Mesenchymal stem cell (in vitro differentiated cells and primary cell): ENCODE measurements around the gene SCD5.

ENCODE experiments used
- DNase-seq: peaks from one replicate; pipeline ENCODE4 v3.0.0-alpha.2; 2013
- H2AFZ ChIP-seq: one replicate; pipeline ENCODE4 v1.6.1; 2013; ENCODE audit warnings: low read depth, mild to moderate bottlenecking, control low read depth, inconsistent platforms, low read length, moderate library complexity
- H2AK5ac ChIP-seq: 2 replicates; pipeline ENCODE4 v1.6.1; 2013; ENCODE audit warnings: low read length, moderate library complexity, mild to moderate bottlenecking, inconsistent platforms; ENCODE audit not compliant: severe bottlenecking
- H2BK120ac ChIP-seq: one replicate; pipeline ENCODE4 v1.6.1; 2013; ENCODE audit warnings: low read depth, mild to moderate bottlenecking, inconsistent platforms, low read length, moderate library complexity
- H2BK12ac ChIP-seq, 2 experiments: one replicate each; pipeline ENCODE4 v1.6.1; 2013; ENCODE audit warnings: inconsistent platforms in 2 of 2, low read length in 2 of 2, mild to moderate bottlenecking in 2 of 2, moderate library complexity in 2 of 2, control low read depth in 1 of 2
- H2BK15ac ChIP-seq: one replicate; pipeline ENCODE4 v1.6.1; 2013; ENCODE audit warnings: mild to moderate bottlenecking, low read depth, inconsistent platforms; ENCODE audit not compliant: poor library complexity, severe bottlenecking
- H2BK5ac ChIP-seq: 2 replicates; pipeline ENCODE4 v1.6.1; 2013; ENCODE audit warnings: low read depth, mild to moderate bottlenecking, low read length, control low read depth, inconsistent platforms; ENCODE audit not compliant: poor library complexity, severe bottlenecking
- H3K14ac ChIP-seq, 2 experiments: one replicate each; pipeline ENCODE4 v1.6.1; 2013; ENCODE audit warnings: inconsistent platforms in 2 of 2, low read length in 2 of 2, control low read depth in 1 of 2, mild to moderate bottlenecking in 1 of 2, moderate library complexity in 1 of 2
- H3K18ac ChIP-seq, 2 experiments: one replicate each; pipeline ENCODE4 v1.6.1; 2013; ENCODE audit warnings: inconsistent platforms in 2 of 2, low read length in 2 of 2, control low read depth in 1 of 2, low read depth in 1 of 2, mild to moderate bottlenecking in 1 of 2
- H3K23ac ChIP-seq, 2 experiments: one replicate each; pipeline ENCODE4 v1.6.1; 2013; ENCODE audit warnings: inconsistent platforms in 2 of 2, low read length in 2 of 2, mild to moderate bottlenecking in 2 of 2, moderate library complexity in 2 of 2, control low read depth in 1 of 2
- H3K27ac ChIP-seq: 2 replicates; pipeline ENCODE4 v1.5.1; 2013; ENCODE audit warnings: mild to moderate bottlenecking, moderate library complexity, low read length, control low read depth, inconsistent platforms; ENCODE audit not compliant: poor library complexity, severe bottlenecking
- H3K27me3 ChIP-seq, 2 experiments: 2 replicates each; pipeline versions ENCODE4 v1.6.1 to v1.7.0; 2013; ENCODE audit warnings: low read length in 2 of 2, mild to moderate bottlenecking in 2 of 2, moderate library complexity in 2 of 2, control low read depth in 1 of 2, inconsistent platforms in 1 of 2; ENCODE audit not compliant: control insufficient read depth in 1 of 2, insufficient read depth in 1 of 2
- H3K36me3 ChIP-seq, 2 experiments: 2 replicates each; pipeline versions ENCODE4 v1.6.1 to v1.7.0; 2013; ENCODE audit warnings: low read length in 2 of 2, control low read depth in 1 of 2, inconsistent platforms in 1 of 2, low read depth in 1 of 2, mild to moderate bottlenecking in 1 of 2; ENCODE audit not compliant: insufficient read depth in 2 of 2, control insufficient read depth in 1 of 2
- H3K4ac ChIP-seq, 2 experiments: one replicate each; pipeline ENCODE4 v1.6.1; 2013; ENCODE audit warnings: inconsistent platforms in 2 of 2, low read length in 2 of 2, mild to moderate bottlenecking in 2 of 2, moderate library complexity in 2 of 2, control low read depth in 1 of 2, low read depth in 1 of 2
- H3K4me1 ChIP-seq: 2 replicates; pipeline ENCODE4 v1.6.1; 2013; ENCODE audit warnings: low read depth, low read length, control low read depth; ENCODE audit not compliant: control insufficient read depth, insufficient read depth
- H3K4me2 ChIP-seq: 2 replicates; pipeline ENCODE4 v1.6.1; 2013; ENCODE audit warnings: low read length, mild to moderate bottlenecking, inconsistent platforms; ENCODE audit not compliant: poor library complexity, severe bottlenecking
- H3K4me3 ChIP-seq, 2 experiments: 2 replicates each; pipeline versions ENCODE4 v1.5.1 to v1.7.0; 2013; ENCODE audit warnings: low read length in 2 of 2, mild to moderate bottlenecking in 2 of 2, control low read depth in 1 of 2, low read depth in 1 of 2; ENCODE audit not compliant: insufficient read depth in 1 of 2
- H3K79me1 ChIP-seq: replicated peaks from 2 replicates; pipeline ENCODE4 v1.6.1; 2013; ENCODE audit warnings: mild to moderate bottlenecking, control low read depth, low read length, inconsistent platforms; ENCODE audit not compliant: poor library complexity, severe bottlenecking
- H3K9ac ChIP-seq: 2 replicates; pipeline ENCODE4 v1.7.0; 2013; ENCODE audit warnings: mild to moderate bottlenecking, low read length, moderate library complexity
- H3K9me3 ChIP-seq: 2 replicates; pipeline ENCODE4 v1.7.0; 2013; ENCODE audit warnings: mild to moderate bottlenecking, low read length; ENCODE audit not compliant: control insufficient read depth
- H4K8ac ChIP-seq: one replicate; pipeline ENCODE4 v1.6.1; 2013; ENCODE audit warnings: inconsistent platforms, mild to moderate bottlenecking, low read length, moderate library complexity
- H4K91ac ChIP-seq: one replicate; pipeline ENCODE4 v1.6.1; 2013; ENCODE audit warnings: mild to moderate bottlenecking, low read length, inconsistent platforms
- WGBS: methylation state at CpG from one replicate; pipeline ENCODE4 v1.1.7; 2013; ENCODE audit warnings: mixed read lengths; 5-methylcytosine and 5-hydroxymethylcytosine counted together

SCD5 gene

GRCh38 chr4:82780170-82780751 is 18.3 kb downstream of the SCD5 start:
- no peak overlapping the region for H3K9ac ChIP-seq
- H3K9me3 ChIP-seq = no peaks in the 10 kb centered on the region
- no peak overlapping the region for H4K91ac ChIP-seq
- no peak overlapping the region for H3K18ac ChIP-seq
- H2BK5ac ChIP-seq = no peak overlapping the region
- H2BK12ac ChIP-seq = no peak overlapping the region
- no peak for DNase-seq
- peak overlapping the region; percentile 24 for H4K8ac ChIP-seq
- no peak overlapping the region for H2AFZ ChIP-seq
- H3K36me3 ChIP-seq = no peaks in the 10 kb centered on the region
- H2BK120ac ChIP-seq = no peak overlapping the region
- peak overlapping the region; percentile 5 for H2AK5ac ChIP-seq
- H3K4me3 ChIP-seq = no peak overlapping the region
- H3K4me2 ChIP-seq = no peak overlapping the region
- no peak overlapping the region for H3K4ac ChIP-seq
- H3K4me1 ChIP-seq = peaks cover 20% of the 10 kb centered on the region
- H3K27me3 ChIP-seq = no peaks in the 10 kb centered on the region
- peaks cover 23% of the 10 kb centered on the region for H3K79me1 ChIP-seq
- peak overlapping the region; percentile 73 for H3K27ac ChIP-seq
- H3K23ac ChIP-seq = no peak overlapping the region
- WGBS = 83% methylated on average over 1 of the region's 1 CpG
- no peak overlapping the region for H3K14ac ChIP-seq
- no peak overlapping the region for H2BK15ac ChIP-seq

- H3K27me3 ChIP-seq = no peaks in the 10 kb centered on the region
- H4K8ac ChIP-seq = no peak overlapping the region
- H3K4me2 ChIP-seq = no peak overlapping the region
- peaks cover 22% of the 10 kb centered on the region for H3K79me1 ChIP-seq
- no peak overlapping the region for H3K4ac ChIP-seq
- H3K36me3 ChIP-seq = no peaks in the 10 kb centered on the region
- H3K9ac ChIP-seq = no peak overlapping the region
- H2BK120ac ChIP-seq = no peak overlapping the region
- no peak overlapping the region for H2BK5ac ChIP-seq
- H2AK5ac ChIP-seq = peak overlapping the region; percentile 93
- no peak overlapping the region for H4K91ac ChIP-seq
- no peak overlapping the region for H3K4me3 ChIP-seq
- H3K9me3 ChIP-seq = no peaks in the 10 kb centered on the region
- H3K4me1 ChIP-seq = peaks cover 22% of the 10 kb centered on the region
- H2AFZ ChIP-seq = no peak overlapping the region
- no peak overlapping the region for H2BK15ac ChIP-seq
- no peak overlapping the region for H3K14ac ChIP-seq
- H2BK12ac ChIP-seq = no peak overlapping the region
- no peak overlapping the region for H3K23ac ChIP-seq
- H3K18ac ChIP-seq = no peak overlapping the region
- peak overlapping the region; percentile 25 for H3K27ac ChIP-seq
- DNase-seq = no peak
- WGBS = 89% methylated on average over 3 of the region's 11 CpGs
These were observed 19.6 kb downstream of the SCD5 start for GRCh38 chr4:82779032-82779431.

GRCh38 chr4:82777857-82778525 is 20.6 kb downstream of the SCD5 start:
- no peak overlapping the region for H4K91ac ChIP-seq
- H2AFZ ChIP-seq = no peak overlapping the region
- H3K23ac ChIP-seq = no peak overlapping the region
- H3K4ac ChIP-seq = no peak overlapping the region
- H3K27me3 ChIP-seq = no peaks in the 10 kb centered on the region
- no peaks in the 10 kb centered on the region for H3K36me3 ChIP-seq
- H2BK120ac ChIP-seq = no peak overlapping the region
- H3K9me3 ChIP-seq = no peaks in the 10 kb centered on the region
- H3K4me3 ChIP-seq = no peak overlapping the region
- no peak overlapping the region for H3K4me2 ChIP-seq
- peaks cover 24% of the 10 kb centered on the region for H3K4me1 ChIP-seq
- 97% methylated on average over 3 of the region's 5 CpGs for WGBS
- H2AK5ac ChIP-seq = peak overlapping the region; percentile 57
- no peak overlapping the region for H2BK12ac ChIP-seq
- no peak overlapping the region for H3K27ac ChIP-seq
- peaks cover 25% of the 10 kb centered on the region for H3K79me1 ChIP-seq
- no peak overlapping the region for H3K14ac ChIP-seq
- H3K18ac ChIP-seq = no peak overlapping the region
- H2BK5ac ChIP-seq = no peak overlapping the region
- no peak overlapping the region for H2BK15ac ChIP-seq
- H4K8ac ChIP-seq = no peak overlapping the region
- DNase-seq = no peak
- H3K9ac ChIP-seq = no peak overlapping the region

GRCh38 chr4:82776925-82777542 is 21.6 kb downstream of the SCD5 start:
- Histone ChIP-seq H2BK12ac (no peak overlapping the region), H3K4ac (no peak overlapping the region), H3K9ac (no peak overlapping the region), H2AFZ (no peak overlapping the region), H3K23ac (no peak overlapping the region), H3K9me3 (no peaks in the 10 kb centered on the region), H3K14ac (no peak overlapping the region), H3K27me3 (no peaks in the 10 kb centered on the region), H3K27ac (peak overlapping the region; percentile 21), H3K4me1 (peaks cover 25% of the 10 kb centered on the region), H2BK5ac (no peak overlapping the region), H3K36me3 (peaks cover 0 to 3% of the 10 kb centered on the region in 2 experiments), H2AK5ac (no peak overlapping the region), H3K79me1 (peaks cover 25% of the 10 kb centered on the region), H4K8ac (no peak overlapping the region), H2BK15ac (no peak overlapping the region), H3K4me2 (no peak overlapping the region), H2BK120ac (no peak overlapping the region), H3K18ac (no peak overlapping the region), H3K4me3 (no peak overlapping the region), H4K91ac (no peak overlapping the region)
- no peak for DNase-seq
- 90% methylated on average over 4 of the region's 5 CpGs for WGBS
